ENCODE measurements around the gene PLPP1. TPM values are rescaled to one million over a fixed set of nuclear protein-coding genes. Genes with fewer than 3 reads are reported as not detected.
"Not testable (repeated sequence)": the region's sequence is repeated elsewhere in the genome, so short reads cannot be mapped to it uniquely, and the experiment has no call there.

PLPP1 gene
- total RNA-seq, 1 donor from 2014 or later, result 49.6 TPM

DNA sequence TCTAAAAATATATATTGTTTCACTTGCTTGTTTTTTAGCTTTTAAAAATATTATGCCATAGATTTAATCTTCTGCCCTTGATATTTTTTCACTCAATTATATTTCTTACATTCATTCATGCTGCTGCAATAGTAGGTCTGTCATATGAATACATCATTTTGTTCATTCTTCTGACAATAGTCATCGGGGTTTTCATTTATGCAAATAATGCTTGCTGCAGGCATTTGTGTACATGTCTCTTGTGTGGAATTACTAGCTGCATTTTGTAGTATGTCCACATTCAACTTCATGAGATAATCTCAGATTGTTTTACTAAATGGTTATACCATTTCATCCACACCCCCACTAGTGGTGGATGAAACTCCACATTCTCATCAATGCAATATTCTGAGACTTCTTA is 5.3 kb upstream of the PLPP1 start:
- no peaks in the 10 kb centered on the region for H3K9me3 Mint-ChIP-seq
- DNase-seq (ENCODE audit: low spot score), result no peak
- no peak overlapping the region for H3K27ac Mint-ChIP-seq
- H3K4me3 Mint-ChIP-seq (ENCODE audit: low read depth), result no peak overlapping the region
- no peaks in the 10 kb centered on the region for H3K36me3 Mint-ChIP-seq (ENCODE audit: low read depth)
- H3K27me3 Mint-ChIP-seq (ENCODE audit: low read depth), result no peaks in the 10 kb centered on the region
- peaks cover 45% of the 10 kb centered on the region for H3K4me1 Mint-ChIP-seq (ENCODE audit: low read depth)
- intact Hi-C loops (cut with micrococcal nuclease), result no loop called here

DNA sequence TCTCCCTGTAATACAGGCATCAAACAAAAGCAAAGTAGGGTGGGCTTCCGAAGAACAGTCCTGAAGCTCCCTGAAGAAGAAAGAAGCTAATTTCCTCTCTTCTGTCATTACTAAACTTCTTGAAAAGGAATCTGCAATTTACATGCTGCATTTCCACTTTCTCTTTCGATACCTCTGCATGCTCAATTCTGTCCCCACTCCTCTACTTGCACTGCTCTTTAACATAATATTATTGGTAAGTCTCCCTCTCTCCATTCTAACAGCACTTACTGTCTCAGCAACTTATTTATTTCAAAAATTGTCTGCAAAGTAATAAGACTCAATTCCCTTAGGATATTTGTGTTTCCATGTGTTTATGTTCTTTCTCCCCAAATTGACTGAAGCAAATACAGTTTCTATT is 3.9 kb upstream of the PLPP1 start:
- H3K36me3 Mint-ChIP-seq (ENCODE audit: low read depth), result peaks cover 5% of the 10 kb centered on the region
- H3K9me3 Mint-ChIP-seq, result no peaks in the 10 kb centered on the region
- H3K27me3 Mint-ChIP-seq (ENCODE audit: low read depth), result no peaks in the 10 kb centered on the region
- H3K27ac Mint-ChIP-seq, result peak overlapping the region; percentile 69
- intact Hi-C loops (cut with micrococcal nuclease), result loop anchor here (5.0 kb wide), 1 partner anchor 69 kb away; no protein-coding TSS in a partner anchor
- no peak for DNase-seq (ENCODE audit: low spot score)
- peak overlapping the region; percentile 48 for H3K4me3 Mint-ChIP-seq (ENCODE audit: low read depth)
- peaks cover 46% of the 10 kb centered on the region for H3K4me1 Mint-ChIP-seq (ENCODE audit: low read depth)

DNA sequence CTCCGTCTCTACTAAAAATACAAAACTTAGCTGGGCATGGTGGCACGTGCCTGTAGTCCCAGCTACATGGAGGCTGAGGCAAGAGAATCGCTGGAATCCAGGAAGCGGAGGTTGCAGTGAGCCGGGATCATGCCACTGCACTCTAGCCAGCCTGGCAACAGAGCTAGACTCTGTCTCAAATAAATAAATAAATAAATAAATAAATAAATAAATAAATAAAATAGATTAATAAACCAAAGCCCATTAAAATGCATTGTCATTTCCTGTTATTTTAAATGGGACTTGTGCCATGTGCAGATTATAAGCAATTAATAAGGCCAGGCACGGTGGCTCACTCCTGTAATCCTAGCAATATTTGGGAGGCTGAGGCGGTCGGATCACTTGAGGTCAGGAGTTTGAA is 2.6 kb upstream of the PLPP1 start:
- H3K27me3 Mint-ChIP-seq (ENCODE audit: low read depth); DNase-seq (ENCODE audit: low spot score); H3K36me3 Mint-ChIP-seq (ENCODE audit: low read depth); H3K4me3 Mint-ChIP-seq (ENCODE audit: low read depth); H3K9me3 Mint-ChIP-seq; H3K27ac Mint-ChIP-seq: not testable (repeated sequence)
- intact Hi-C loops (cut with micrococcal nuclease), result loop anchor here (5.0 kb wide), 1 partner anchor 70 kb away; no protein-coding TSS in a partner anchor
- peaks cover 52% of the 10 kb centered on the region for H3K4me1 Mint-ChIP-seq (ENCODE audit: low read depth)

DNA sequence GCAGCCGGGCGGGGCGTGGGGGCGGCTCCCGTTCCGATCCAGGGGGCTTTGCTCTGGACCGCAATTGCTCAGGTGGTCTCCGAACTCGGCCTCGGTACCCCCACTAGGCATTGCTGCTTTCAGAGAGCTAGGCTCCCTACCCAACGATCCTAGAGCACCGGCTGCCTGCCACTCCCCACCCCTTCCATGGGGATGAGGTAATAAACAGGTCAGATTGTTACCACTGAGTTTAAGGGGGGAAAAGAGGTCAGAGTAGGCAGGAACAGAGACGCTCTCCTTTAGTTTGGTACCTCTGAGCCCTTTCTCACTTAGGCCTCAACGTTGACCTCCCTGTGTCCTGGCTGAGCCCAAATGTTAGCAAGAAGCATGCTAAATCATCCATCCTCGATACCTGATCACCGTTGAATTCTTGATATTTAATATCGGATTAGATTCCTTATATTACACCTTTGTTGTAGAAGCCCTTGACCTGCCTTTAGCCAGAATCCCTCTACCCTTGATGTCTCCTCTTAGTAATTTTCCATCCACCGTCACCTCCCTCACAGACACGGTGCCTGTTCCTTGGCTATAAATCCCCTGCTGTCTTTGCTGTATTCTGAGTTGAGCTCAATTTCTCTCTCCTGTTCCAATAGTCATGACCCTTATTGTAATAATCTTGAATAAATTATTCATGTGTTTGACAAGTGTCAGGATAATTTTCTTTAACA is 588 bp upstream of the PLPP1 start:
- intact Hi-C loops (cut with micrococcal nuclease), result loop anchor here (2.0 to 5.0 kb wide), 4 partner anchors 47 to 115 kb away; no protein-coding TSS in a partner anchor
- Mint-ChIP-seq H3K27ac (peak overlapping the region; percentile 70), H3K36me3 (ENCODE audit: low read depth) (peaks cover 26% of the 10 kb centered on the region), H3K4me3 (ENCODE audit: low read depth) (peak overlapping the region; percentile 94), H3K27me3 (ENCODE audit: low read depth) (no peaks in the 10 kb centered on the region), H3K9me3 (no peaks in the 10 kb centered on the region), H3K4me1 (ENCODE audit: low read depth) (peaks cover 52% of the 10 kb centered on the region)
- DNase-seq (ENCODE audit: low spot score), result no peak

DNA sequence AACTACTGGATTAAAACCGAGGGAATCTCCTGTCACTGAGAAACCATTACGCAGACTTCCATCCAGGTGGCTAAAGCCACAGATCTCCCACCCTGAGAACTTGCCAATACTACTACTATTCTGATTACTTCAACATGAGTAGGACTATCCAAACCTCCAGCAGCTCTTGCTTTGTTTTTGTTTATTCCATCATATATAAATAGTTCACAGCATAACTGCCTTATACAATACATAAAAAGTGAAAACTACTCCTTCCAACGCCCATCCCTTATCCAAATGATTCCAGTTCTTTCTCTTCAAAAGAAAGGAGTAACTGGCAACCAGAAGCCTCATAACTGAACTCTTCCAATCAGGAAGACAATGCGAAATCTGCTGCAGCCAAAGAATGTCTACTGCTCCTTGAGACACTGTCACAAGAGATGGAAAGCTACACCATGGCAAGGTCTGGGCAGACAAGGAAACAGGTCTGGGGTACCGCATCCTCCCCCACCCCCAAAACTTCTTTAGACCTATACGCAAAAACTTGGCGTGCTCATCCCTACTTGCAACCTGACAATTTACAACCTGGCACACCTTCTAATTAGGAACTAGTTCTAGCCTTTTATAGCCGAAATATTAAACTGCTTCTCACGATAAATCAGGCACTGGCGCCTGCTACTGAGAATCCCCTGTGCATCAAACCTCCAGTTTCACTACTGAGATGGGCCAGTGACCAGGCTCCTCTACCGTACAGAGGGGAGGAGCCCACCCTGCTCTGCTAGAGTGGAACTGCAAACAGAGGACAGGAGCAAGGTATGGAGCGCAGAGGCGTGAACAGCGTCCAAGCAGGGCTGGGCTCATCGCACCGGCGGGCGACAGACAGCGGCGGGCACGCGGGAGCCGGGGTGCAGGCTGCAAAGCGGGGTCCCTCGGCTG is 986 bp downstream of the PLPP1 start:
- Mint-ChIP-seq H3K27ac (peak overlapping the region; percentile 65), H3K36me3 (ENCODE audit: low read depth) (peaks cover 33% of the 10 kb centered on the region), H3K9me3 (no peaks in the 10 kb centered on the region), H3K27me3 (ENCODE audit: low read depth) (no peaks in the 10 kb centered on the region), H3K4me3 (ENCODE audit: low read depth) (peak overlapping the region; percentile 94), H3K4me1 (ENCODE audit: low read depth) (peaks cover 49% of the 10 kb centered on the region)
- intact Hi-C loops (cut with micrococcal nuclease), result loop anchor here (2.0 to 5.0 kb wide), 5 partner anchors 49 to 159 kb away; no protein-coding TSS in a partner anchor
- DNase-seq (ENCODE audit: low spot score), result no peak

DNA sequence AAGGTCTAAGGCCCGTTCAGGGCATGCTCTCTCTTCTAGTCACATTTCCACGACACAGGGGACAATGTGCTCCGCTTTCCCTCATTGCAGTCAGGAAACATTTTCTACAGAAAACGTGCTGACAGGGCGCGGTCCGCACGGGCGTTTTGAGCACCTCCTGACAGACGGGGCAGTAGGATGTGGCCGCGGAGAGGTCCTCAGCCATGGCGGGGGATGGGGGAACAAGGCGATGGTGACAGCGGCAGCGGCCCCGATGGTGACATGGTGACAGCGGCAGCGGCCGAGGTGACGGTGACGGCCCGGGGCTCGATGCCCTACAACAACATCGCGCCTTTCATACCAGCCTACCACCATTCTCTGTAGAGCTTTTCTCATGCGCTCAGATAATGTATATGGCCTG is 4.1 kb downstream of the PLPP1 start:
- H3K36me3 Mint-ChIP-seq (ENCODE audit: low read depth), result peaks cover 52% of the 10 kb centered on the region
- no peak overlapping the region for H3K27ac Mint-ChIP-seq
- intact Hi-C loops (cut with micrococcal nuclease), result loop anchor here (5.0 kb wide), 2 partner anchors 122 to 162 kb away; no protein-coding TSS in a partner anchor
- no peaks in the 10 kb centered on the region for H3K9me3 Mint-ChIP-seq
- peaks cover 47% of the 10 kb centered on the region for H3K4me1 Mint-ChIP-seq (ENCODE audit: low read depth)
- no peak overlapping the region for H3K4me3 Mint-ChIP-seq (ENCODE audit: low read depth)
- DNase-seq (ENCODE audit: low spot score), result no peak
- H3K27me3 Mint-ChIP-seq (ENCODE audit: low read depth), result no peaks in the 10 kb centered on the region

DNA sequence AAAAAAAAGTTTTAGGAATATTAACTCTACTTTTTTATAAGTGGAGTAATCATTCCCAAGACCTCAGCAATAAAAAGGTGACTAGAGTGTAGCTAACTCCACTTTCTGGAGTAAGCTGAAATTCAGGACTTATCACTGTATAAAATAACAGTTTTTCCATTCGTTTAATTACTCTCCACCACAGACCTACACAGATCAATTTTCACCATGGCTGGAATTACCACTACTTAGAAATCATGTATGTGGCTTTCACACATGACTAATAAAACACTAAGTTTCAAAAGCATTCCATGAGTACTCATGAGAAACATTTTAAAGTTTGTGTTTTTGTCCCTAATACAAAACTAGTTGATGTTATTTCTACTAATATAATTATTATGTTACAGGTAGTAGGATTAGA is 9.9 kb downstream of the PLPP1 start:
- Mint-ChIP-seq H3K4me3 (ENCODE audit: low read depth) (no peak overlapping the region), H3K27ac (no peak overlapping the region), H3K36me3 (ENCODE audit: low read depth) (peaks cover 40% of the 10 kb centered on the region), H3K9me3 (no peaks in the 10 kb centered on the region), H3K4me1 (ENCODE audit: low read depth) (peaks cover 33% of the 10 kb centered on the region), H3K27me3 (ENCODE audit: low read depth) (no peaks in the 10 kb centered on the region)
- DNase-seq (ENCODE audit: low spot score), result no peak
- intact Hi-C loops (cut with micrococcal nuclease), result no loop called here

DNA sequence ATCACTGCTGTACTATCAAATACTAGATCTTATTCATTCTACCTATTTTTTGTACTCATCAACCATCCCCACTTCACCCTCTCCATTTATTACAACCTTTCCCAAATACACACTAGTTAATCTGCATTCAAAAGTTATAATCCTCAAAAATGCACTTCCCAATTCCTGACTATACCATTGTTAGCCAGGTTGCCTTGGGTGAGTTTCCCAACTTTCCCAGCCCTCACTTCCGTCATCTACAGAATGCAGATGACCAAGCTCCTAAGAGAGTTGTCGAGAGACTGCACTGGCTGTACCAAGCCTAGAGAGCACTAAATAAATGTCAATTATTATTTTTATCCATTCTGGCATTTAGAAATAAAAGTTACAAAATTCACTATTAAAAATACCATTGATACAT is 11.5 kb downstream of the PLPP1 start:
- H3K36me3 Mint-ChIP-seq (ENCODE audit: low read depth), result peaks cover 42% of the 10 kb centered on the region
- H3K4me3 Mint-ChIP-seq (ENCODE audit: low read depth), result no peak overlapping the region
- H3K9me3 Mint-ChIP-seq, result no peaks in the 10 kb centered on the region
- H3K4me1 Mint-ChIP-seq (ENCODE audit: low read depth), result peaks cover 39% of the 10 kb centered on the region
- no peak overlapping the region for H3K27ac Mint-ChIP-seq
- no peak for DNase-seq (ENCODE audit: low spot score)
- no peaks in the 10 kb centered on the region for H3K27me3 Mint-ChIP-seq (ENCODE audit: low read depth)
- intact Hi-C loops (cut with micrococcal nuclease), result no loop called here

DNA sequence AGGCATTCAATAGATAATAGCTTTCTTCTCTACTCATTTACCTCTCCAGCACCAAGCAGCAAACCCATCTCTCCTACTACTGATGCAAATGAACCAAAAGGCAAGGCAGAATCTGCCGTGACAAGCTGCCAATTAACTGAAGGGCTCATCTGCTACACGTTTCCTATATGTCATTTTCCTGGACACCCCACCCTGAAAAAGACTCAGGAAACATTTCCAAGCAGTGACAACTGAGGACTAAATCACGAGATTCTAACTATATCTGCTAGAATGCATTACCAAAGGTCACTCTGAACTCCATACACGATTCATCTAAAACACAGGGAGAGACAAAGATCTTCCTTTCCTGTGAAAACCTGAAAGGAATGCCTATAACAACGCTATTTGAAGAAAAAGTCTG is 12.9 kb downstream of the PLPP1 start:
- peaks cover 33% of the 10 kb centered on the region for H3K36me3 Mint-ChIP-seq (ENCODE audit: low read depth)
- no peak overlapping the region for H3K27ac Mint-ChIP-seq
- H3K4me1 Mint-ChIP-seq (ENCODE audit: low read depth), result peaks cover 32% of the 10 kb centered on the region
- DNase-seq (ENCODE audit: low spot score), result no peak
- no peak overlapping the region for H3K4me3 Mint-ChIP-seq (ENCODE audit: low read depth)
- H3K27me3 Mint-ChIP-seq (ENCODE audit: low read depth), result no peaks in the 10 kb centered on the region
- intact Hi-C loops (cut with micrococcal nuclease), result no loop called here
- no peaks in the 10 kb centered on the region for H3K9me3 Mint-ChIP-seq

DNA sequence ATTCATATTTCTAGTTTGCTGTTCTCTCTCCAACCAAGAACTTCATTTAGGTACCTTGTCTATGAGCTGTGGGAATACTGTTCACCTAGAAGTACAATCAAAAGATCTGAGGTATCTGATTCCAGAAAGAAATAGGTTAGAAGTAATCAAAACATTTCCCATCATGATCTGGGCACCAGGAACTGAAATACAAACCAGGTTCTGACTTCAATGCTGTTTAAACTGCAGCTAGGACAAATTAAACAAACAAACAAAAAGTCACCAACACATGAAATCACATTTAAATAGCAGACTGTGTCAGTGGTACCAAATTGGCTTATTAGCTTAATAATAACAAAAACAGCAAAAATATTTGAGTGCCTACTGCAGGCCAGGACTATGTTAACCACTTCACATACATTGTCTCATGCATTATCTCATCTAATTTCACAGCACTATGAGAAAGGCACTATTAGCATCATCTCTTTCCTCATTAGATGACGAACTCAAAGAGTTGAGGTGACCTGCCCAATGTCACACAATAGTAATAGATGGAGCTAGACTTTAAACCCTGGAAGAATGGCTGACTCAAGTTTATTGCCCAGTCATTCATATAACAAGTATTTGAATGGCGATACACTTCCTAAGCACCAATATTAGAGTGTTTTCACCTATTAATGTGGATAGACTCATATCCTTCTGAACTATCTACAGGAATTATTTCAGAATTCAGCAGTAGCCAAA is 14.5 kb downstream of the PLPP1 start:
- no peak overlapping the region for H3K4me3 Mint-ChIP-seq (ENCODE audit: low read depth)
- no peak overlapping the region for H3K27ac Mint-ChIP-seq
- DNase-seq (ENCODE audit: low spot score), result no peak
- peaks cover 32% of the 10 kb centered on the region for H3K36me3 Mint-ChIP-seq (ENCODE audit: low read depth)
- intact Hi-C loops (cut with micrococcal nuclease), result no loop called here
- peaks cover 34% of the 10 kb centered on the region for H3K4me1 Mint-ChIP-seq (ENCODE audit: low read depth)
- no peaks in the 10 kb centered on the region for H3K9me3 Mint-ChIP-seq
- no peaks in the 10 kb centered on the region for H3K27me3 Mint-ChIP-seq (ENCODE audit: low read depth)

DNA sequence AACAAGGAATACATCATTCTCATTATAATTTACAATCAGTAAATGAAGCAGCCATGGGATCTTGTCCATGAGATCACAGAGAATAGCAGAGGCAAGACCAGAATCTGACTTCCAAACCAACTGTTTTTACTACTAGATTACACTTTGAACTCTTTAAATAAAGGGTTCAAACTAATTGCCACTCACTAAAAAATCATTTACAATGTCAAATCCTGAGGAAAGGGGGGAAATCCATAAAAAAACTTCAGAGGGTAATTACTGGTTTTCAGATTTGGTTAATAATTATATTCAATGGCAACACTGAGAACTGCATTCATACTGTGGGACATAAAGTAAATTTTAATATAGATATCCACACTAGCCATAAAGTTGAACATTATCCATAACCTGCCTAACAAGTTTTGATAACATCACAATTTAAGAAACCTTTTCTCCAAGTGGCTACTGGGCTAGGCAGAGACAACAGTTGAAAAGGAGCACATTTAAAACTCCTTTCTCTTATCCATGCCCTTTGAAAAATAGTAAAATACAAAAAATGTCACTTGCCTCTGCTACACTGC is 15.9 kb downstream of the PLPP1 start:
- H3K9me3 Mint-ChIP-seq, result no peaks in the 10 kb centered on the region
- no peak overlapping the region for H3K4me3 Mint-ChIP-seq (ENCODE audit: low read depth)
- H3K36me3 Mint-ChIP-seq (ENCODE audit: low read depth), result peaks cover 45% of the 10 kb centered on the region
- DNase-seq (ENCODE audit: low spot score), result no peak
- intact Hi-C loops (cut with micrococcal nuclease), result no loop called here
- no peaks in the 10 kb centered on the region for H3K27me3 Mint-ChIP-seq (ENCODE audit: low read depth)
- H3K27ac Mint-ChIP-seq, result no peak overlapping the region
- peaks cover 33% of the 10 kb centered on the region for H3K4me1 Mint-ChIP-seq (ENCODE audit: low read depth)

DNA sequence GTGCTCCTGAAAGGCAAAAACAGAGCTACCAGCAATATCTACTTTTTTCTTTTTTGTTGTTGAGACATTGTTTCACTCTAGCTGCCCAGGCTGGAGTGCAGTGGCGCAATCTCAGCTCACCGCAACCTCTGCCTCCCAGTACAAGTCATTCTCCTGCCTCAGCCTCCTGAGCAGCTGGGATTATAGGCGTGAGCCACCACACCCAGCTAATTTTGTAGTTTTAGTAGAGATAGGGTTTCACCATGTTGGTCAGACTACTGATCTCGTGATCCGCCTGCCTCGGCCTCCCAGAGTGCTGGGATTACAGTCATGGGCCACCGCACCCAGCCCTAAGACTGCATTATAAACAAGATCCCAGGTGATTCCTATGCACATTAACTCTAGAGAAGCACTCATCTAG is 17.0 kb downstream of the PLPP1 start:
- H3K36me3 Mint-ChIP-seq (ENCODE audit: low read depth), result peaks cover 45% of the 10 kb centered on the region
- intact Hi-C loops (cut with micrococcal nuclease), result no loop called here
- H3K9me3 Mint-ChIP-seq, result no peaks in the 10 kb centered on the region
- H3K27ac Mint-ChIP-seq, result no peak overlapping the region
- DNase-seq (ENCODE audit: low spot score), result no peak
- H3K4me3 Mint-ChIP-seq (ENCODE audit: low read depth), result no peak overlapping the region
- no peaks in the 10 kb centered on the region for H3K27me3 Mint-ChIP-seq (ENCODE audit: low read depth)
- peaks cover 35% of the 10 kb centered on the region for H3K4me1 Mint-ChIP-seq (ENCODE audit: low read depth)

Measured in activated T-helper 2 cell treated with anti-CD3 and anti-CD28 coated beads, Interferon-gamma antibody, Interleukin-2, Interleukin-4, amounts not matched to agents 10 μg/mL and 5 μg/mL and 100 μg/mL, durations not matched to agents 14 hours and 24 hours and 36 hours (primary cell).